Esophagus squamous epithelium (tissue), 5 donors: Measurements from ENCODE around the gene DNTTIP2. TPM values are rescaled to one million over a fixed set of nuclear protein-coding genes. Genes with fewer than 3 reads are reported as not detected.

Experiments
- DNase-seq: peaks from one replicate; lab custom pipeline; 2025; lab: John Stamatoyannopoulos, UW
- H3K27ac ChIP-seq, 4 donors: fragments of 200-600 bp; sonication (generic); one replicate each; pipeline ENCODE4 v1.5.1; 2016 to 2019; ENCODE audit warnings: mild to moderate bottlenecking in 1 of 4
- H3K27me3 ChIP-seq, 4 donors: fragments of 200-600 bp; sonication (generic); 1 replicate in 3 of 4; 2 replicates in 1 of 4; pipeline versions ENCODE4 v1.5.1 to v1.6.0; 2017 to 2021; ENCODE audit warnings: antibody characterized with exemption in 1 of 4
- H3K36me3 ChIP-seq, 3 donors: fragments of 200-600 bp; sonication (generic); one replicate each; pipeline ENCODE4 v1.5.1; 2016 to 2019
- H3K4me1 ChIP-seq, 3 donors: fragments of 200-600 bp; sonication (generic); one replicate each; pipeline ENCODE4 v1.5.1; 2017 to 2019
- H3K4me3 ChIP-seq, 4 donors: fragments of 200-600 bp; sonication (generic); 1 replicate in 3 of 4; 2 replicates in 1 of 4; pipeline ENCODE4 v1.5.1; 2016 to 2019; ENCODE audit warnings: mild to moderate bottlenecking in 2 of 4, moderate library complexity in 1 of 4
- H3K9me3 ChIP-seq, 3 donors: fragments of 200-600 bp; sonication (generic); one replicate each; pipeline ENCODE4 v1.5.1; 2016 to 2019
- CTCF ChIP-seq, 6 experiments: fragments of 450-650 bp in 4 of 6; fragments of 200-600 bp in 2 of 6; sonication (generic) in 2 of 6; IDR thresholded peaks; one replicate each; pipeline ENCODE4 v1.5.1; 2016 to 2019; ENCODE audit warnings: antibody characterized with exemption in 6 of 6, mild to moderate bottlenecking in 4 of 6, moderate library complexity in 4 of 6
- POLR2A ChIP-seq, 4 donors: fragments of 450-650 bp; IDR thresholded peaks; one replicate each; pipeline ENCODE4 v1.6.1; 2017; ENCODE audit warnings: antibody characterized with exemption in 4 of 4, mild to moderate bottlenecking in 4 of 4, moderate library complexity in 3 of 4
- WGBS, 2 donors: methylation state at CpG; one replicate each; pipeline ENCODE4 v1.1.5; 2018; 5-methylcytosine and 5-hydroxymethylcytosine counted together
- intact Hi-C: fragments of 100-400 bp; cut with DNase I; formaldehyde crosslinking; loops from one replicate; pipeline ENCODE4 v1.15.0; 2022
- total RNA-seq, 4 donors: library from RNA; depleted of rRNA; stranded (reverse); fragments of >200 nt; gene quantifications; one replicate each; pipeline ENCODE4 v1.1.0, GENCODE V29; 2016
- donor health status: DM: yes; HTN: yes; CAD: no.

The DNTTIP2 gene
- total RNA-seq, 4 donors from 2014 or later: 20.8 to 42.2 (median 35.7) TPM

- intact Hi-C loops: no loop called here
- Histone ChIP-seq H3K4me1 (peaks cover 7 to 34% (median 9%) of the 10 kb centered on the region in 3 donors), H3K27me3 (no peaks in the 10 kb centered on the region), H3K4me3 (no peak overlapping the region), H3K9me3 (no peaks in the 10 kb centered on the region), H3K27ac (no peak overlapping the region), H3K36me3 (peaks cover 0 to 8% (median 0%) of the 10 kb centered on the region in 3 donors)
- no peak for TF ChIP-seq CTCF (IDR thresholded peaks at IDR 0.05)
- no peak for TF ChIP-seq POLR2A (IDR thresholded peaks at IDR 0.05)
- WGBS, 2 donors: 84 to 92% methylated on average over 5 of the region's 5 CpGs
- no peak for DNase-seq
These were observed 36.1 kb downstream of the DNTTIP2 start for GRCh38 chr1:93842750-93843500.

- TF ChIP-seq POLR2A (IDR thresholded peaks at IDR 0.05) (no peak), CTCF (IDR thresholded peaks at IDR 0.05) (no peak)
- Histone ChIP-seq H3K36me3 (peaks cover 0 to 8% (median 0%) of the 10 kb centered on the region in 3 donors), H3K27me3 (no peaks in the 10 kb centered on the region), H3K4me1 (peaks cover 7 to 34% (median 9%) of the 10 kb centered on the region in 3 donors), H3K9me3 (no peaks in the 10 kb centered on the region), H3K27ac (no peak overlapping the region), H3K4me3 (no peak overlapping the region)
- intact Hi-C loops: no loop called here
- 96 to 98% methylated on average over 3 of the region's 3 CpGs for WGBS, 2 donors
- no peak for DNase-seq
These were observed 37.2 kb downstream of the DNTTIP2 start for GRCh38 chr1:93841771-93842170.

GRCh38 chr1:93840956-93841482 lies 38.0 kb downstream of the DNTTIP2 start:
- peaks cover 0 to 8% (median 0%) of the 10 kb centered on the region in 3 donors for H3K36me3 ChIP-seq
- H3K4me1 ChIP-seq: peaks cover 6 to 32% (median 9%) of the 10 kb centered on the region in 3 donors
- 87 to 96% methylated on average over 2 to 4 of the region's 4 CpGs for WGBS, 2 donors
- no peak overlapping the region for H3K4me3 ChIP-seq
- TF ChIP-seq POLR2A (IDR thresholded peaks at IDR 0.05) (no peak), CTCF (IDR thresholded peaks at IDR 0.05) (no peak)
- no peak overlapping the region for H3K27ac ChIP-seq
- intact Hi-C loops: no loop called here
- H3K9me3 ChIP-seq: no peaks in the 10 kb centered on the region
- no peaks in the 10 kb centered on the region for H3K27me3 ChIP-seq
- no peak for DNase-seq

GRCh38 chr1:93839753-93840152 lies 39.3 kb downstream of the DNTTIP2 start:
- no peaks in the 10 kb centered on the region for H3K9me3 ChIP-seq
- no peak for DNase-seq

More at GRCh38 chr1:93839753-93840152, 39.3 kb downstream of the DNTTIP2 start:
- Histone ChIP-seq H3K27me3 (no peaks in the 10 kb centered on the region), H3K27ac (no peak overlapping the region), H3K36me3 (peaks cover 0 to 8% (median 0%) of the 10 kb centered on the region in 3 donors), H3K4me3 (no peak overlapping the region), H3K4me1 (peaks cover 0 to 19% (median 0%) of the 10 kb centered on the region in 3 donors)
- TF ChIP-seq POLR2A (IDR thresholded peaks at IDR 0.05) (no peak), CTCF (IDR thresholded peaks at IDR 0.05) (no peak)
- intact Hi-C loops: no loop called here
- WGBS, 2 donors: 67 to 69% methylated on average over 1 to 2 of the region's 2 CpGs
